GM20431 (cell line): ENCODE measurements around the gene PDE6A.

ENCODE experiments used
- in situ Hi-C: fragments of 300-500 bp; cut with MseI, MboI; formaldehyde crosslinking; loops from one replicate; pipeline ENCODE4 v1.15.0; 2020; ENCODE audit warnings: low sequenced_read_pairs; ENCODE audit not compliant: unreplicated experiment

Gene PDE6A

GRCh38 chr5:149872351-149873040, 72.1 kb downstream of the PDE6A start:
- in situ Hi-C loops: no loop called here

- in situ Hi-C loops: no loop called here
Measured at GRCh38 chr5:149871471-149871870, 73.1 kb downstream of the PDE6A start.

- in situ Hi-C loops: no loop called here
Measured at GRCh38 chr5:149870697-149871096, 73.9 kb downstream of the PDE6A start.

GRCh38 chr5:149870232-149870631, 74.4 kb downstream of the PDE6A start:
- in situ Hi-C loops: no loop called here

GRCh38 chr5:149869411-149869821, 75.2 kb downstream of the PDE6A start:
- in situ Hi-C loops: no loop called here

GRCh38 chr5:149865746-149866145, 78.8 kb downstream of the PDE6A start:
- in situ Hi-C loops: no loop called here

- in situ Hi-C loops: no loop called here
Measured at GRCh38 chr5:149863830-149864229, 80.8 kb downstream of the PDE6A start.

- in situ Hi-C loops: no loop called here
Measured at GRCh38 chr5:149863176-149863575, 81.4 kb downstream of the PDE6A start.

GRCh38 chr5:149860801-149861322, 83.7 kb downstream of the PDE6A start:
- in situ Hi-C loops: no loop called here

GRCh38 chr5:149859746-149860145, 84.8 kb downstream of the PDE6A start:
- in situ Hi-C loops: loop anchor here (10.0 kb wide), 1 partner anchor 225 kb away; no protein-coding TSS in a partner anchor

GRCh38 chr5:149858481-149858880, 86.1 kb downstream of the PDE6A start:
- in situ Hi-C loops: loop anchor here (10.0 kb wide), 1 partner anchor 224 kb away; no protein-coding TSS in a partner anchor

- in situ Hi-C loops: loop anchor here (10.0 kb wide), 1 partner anchor 223 kb away; no protein-coding TSS in a partner anchor
Measured at GRCh38 chr5:149857499-149857898, 87.1 kb downstream of the PDE6A start.

- in situ Hi-C loops: loop anchor here (10.0 kb wide), 1 partner anchor 221 kb away; no protein-coding TSS in a partner anchor
Measured at GRCh38 chr5:149855366-149855765, 89.2 kb downstream of the PDE6A start.

- in situ Hi-C loops: loop anchor here (10.0 kb wide), 1 partner anchor 220 kb away; no protein-coding TSS in a partner anchor
Measured at GRCh38 chr5:149854866-149855265, 89.7 kb downstream of the PDE6A start.

- in situ Hi-C loops: loop anchor here (10.0 kb wide), 1 partner anchor 219 kb away; no protein-coding TSS in a partner anchor
Measured at GRCh38 chr5:149853701-149854100, 90.9 kb downstream of the PDE6A start.

- in situ Hi-C loops: loop anchor here (10.0 kb wide), 1 partner anchor 218 kb away; no protein-coding TSS in a partner anchor
Measured at GRCh38 chr5:149853331-149853648, 91.3 kb downstream of the PDE6A start.

- in situ Hi-C loops: loop anchor here (10.0 kb wide), 1 partner anchor 218 kb away; no protein-coding TSS in a partner anchor
Measured at GRCh38 chr5:149852641-149853330, 91.8 kb downstream of the PDE6A start.

GRCh38 chr5:149851211-149851610, 93.4 kb downstream of the PDE6A start:
- in situ Hi-C loops: loop anchor here (10.0 kb wide), 1 partner anchor 216 kb away; no protein-coding TSS in a partner anchor

GRCh38 chr5:149849966-149850910, 94.4 kb downstream of the PDE6A start:
- in situ Hi-C loops: loop anchor here (10.0 to 25.0 kb wide), 2 partner anchors 137 to 215 kb away; no protein-coding TSS in a partner anchor
